NCI-H146 (cell line): ENCODE results near the gene RAG1.

Experiments
- DNase-seq: peaks from one replicate; lab custom pipeline; 2025; lab: John Stamatoyannopoulos, UW

RAG1 gene

DNA sequence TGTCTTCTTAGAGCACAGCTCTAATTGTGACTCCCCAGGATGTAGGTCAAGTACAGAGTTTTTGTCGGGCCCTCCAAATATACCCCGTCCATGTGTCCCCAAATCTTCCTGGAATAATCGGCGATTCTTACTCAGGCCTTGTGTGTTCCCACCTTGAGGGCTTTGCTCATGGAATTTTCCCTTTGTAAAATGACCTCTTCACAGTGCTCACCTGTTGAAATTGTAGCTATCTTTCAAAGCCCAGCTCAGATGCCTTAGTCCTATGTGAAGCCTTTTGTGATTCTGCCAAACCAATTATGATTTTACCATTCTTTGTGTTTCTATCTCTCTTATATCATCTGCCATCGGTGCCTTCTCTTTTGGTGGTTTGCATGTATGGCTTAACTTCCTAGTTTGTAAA, 60.3 kb downstream of the RAG1 start:
- DNase-seq = no peak

GRCh38 chr11:36628765-36629244, 61.0 kb downstream of the RAG1 start:
- no peak for DNase-seq
